Tibial nerve (tissue), 4 donors: ENCODE data around the gene APBA1.

Experiments used
- EP300 ChIP-seq, 2 donors: sonication (generic); formaldehyde crosslinking; IDR thresholded peaks; one replicate each; pipeline ENCODE4 v1.6.1; 2017; ENCODE audit warnings: antibody characterized with exemption in 2 of 2, mild to moderate bottlenecking in 1 of 2
- POLR2A ChIP-seq, 2 donors: fragments of 450-650 bp; IDR thresholded peaks; one replicate each; pipeline ENCODE4 v1.6.1; 2017; ENCODE audit warnings: antibody characterized with exemption in 2 of 2, mild to moderate bottlenecking in 2 of 2, moderate library complexity in 2 of 2
- TF ChIP-seq, protein P1 (sequence below), 5 experiments: fragments of 200-600 bp in 3 of 5; fragments of 450-650 bp in 2 of 5; sonication (generic) in 3 of 5; IDR thresholded peaks; one replicate each; pipeline ENCODE4 v1.5.1; 2016 to 2019; ENCODE audit warnings: antibody characterized with exemption in 5 of 5, mild to moderate bottlenecking in 3 of 5, moderate library complexity in 2 of 5

DNA sequence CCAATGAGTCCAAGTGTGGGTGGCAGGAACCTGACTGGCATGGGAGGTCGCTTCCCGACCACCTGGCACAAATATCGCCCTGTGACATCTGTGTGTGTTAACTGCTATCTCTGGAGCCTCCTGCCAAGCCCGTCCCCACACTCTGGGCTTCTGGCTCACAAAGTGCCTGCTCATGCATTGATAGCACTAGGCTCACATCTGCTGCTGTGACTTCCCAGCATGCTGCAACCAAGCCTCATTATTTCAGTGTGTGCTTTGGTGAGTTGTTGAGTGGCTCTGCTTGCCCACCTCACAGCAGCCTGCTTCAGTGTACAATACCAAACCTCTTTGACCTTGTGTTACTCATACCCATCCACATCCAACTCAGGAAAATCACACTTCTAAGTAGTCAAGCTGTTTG lies 139.8 kb downstream of the APBA1 start:
- TF ChIP-seq, protein P1, sequence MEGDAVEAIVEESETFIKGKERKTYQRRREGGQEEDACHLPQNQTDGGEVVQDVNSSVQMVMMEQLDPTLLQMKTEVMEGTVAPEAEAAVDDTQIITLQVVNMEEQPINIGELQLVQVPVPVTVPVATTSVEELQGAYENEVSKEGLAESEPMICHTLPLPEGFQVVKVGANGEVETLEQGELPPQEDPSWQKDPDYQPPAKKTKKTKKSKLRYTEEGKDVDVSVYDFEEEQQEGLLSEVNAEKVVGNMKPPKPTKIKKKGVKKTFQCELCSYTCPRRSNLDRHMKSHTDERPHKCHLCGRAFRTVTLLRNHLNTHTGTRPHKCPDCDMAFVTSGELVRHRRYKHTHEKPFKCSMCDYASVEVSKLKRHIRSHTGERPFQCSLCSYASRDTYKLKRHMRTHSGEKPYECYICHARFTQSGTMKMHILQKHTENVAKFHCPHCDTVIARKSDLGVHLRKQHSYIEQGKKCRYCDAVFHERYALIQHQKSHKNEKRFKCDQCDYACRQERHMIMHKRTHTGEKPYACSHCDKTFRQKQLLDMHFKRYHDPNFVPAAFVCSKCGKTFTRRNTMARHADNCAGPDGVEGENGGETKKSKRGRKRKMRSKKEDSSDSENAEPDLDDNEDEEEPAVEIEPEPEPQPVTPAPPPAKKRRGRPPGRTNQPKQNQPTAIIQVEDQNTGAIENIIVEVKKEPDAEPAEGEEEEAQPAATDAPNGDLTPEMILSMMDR (IDR thresholded peaks at IDR 0.05): no peak
- TF ChIP-seq POLR2A (IDR thresholded peaks at IDR 0.05) (no peak), EP300 (IDR thresholded peaks at IDR 0.05) (no peak)
